CD4-positive, alpha-beta T cell treated with Interleukin-6 at 100 ng/mL for 8 hours (primary cell): Measurements from ENCODE around the gene GLOD5.
"Not testable (repeated sequence)": the region's sequence is repeated elsewhere in the genome, so short reads cannot be mapped to it uniquely, and the experiment has no call there.

Experiments used
- DNase-seq: peaks from one replicate; pipeline ENCODE4 v3.0.0-alpha.2; 2020; ENCODE audit warnings: mixed read lengths, low spot score

Gene GLOD5

GRCh38 chrX:48794340-48794910 lies 32.9 kb downstream of the GLOD5 start:
- no peak for DNase-seq

GRCh38 chrX:48794911-48795515 lies 33.5 kb downstream of the GLOD5 start:
- no peak for DNase-seq

- no peak for DNase-seq
Observed at GRCh38 chrX:48798318-48798717, 36.8 kb downstream of the GLOD5 start.

DNA sequence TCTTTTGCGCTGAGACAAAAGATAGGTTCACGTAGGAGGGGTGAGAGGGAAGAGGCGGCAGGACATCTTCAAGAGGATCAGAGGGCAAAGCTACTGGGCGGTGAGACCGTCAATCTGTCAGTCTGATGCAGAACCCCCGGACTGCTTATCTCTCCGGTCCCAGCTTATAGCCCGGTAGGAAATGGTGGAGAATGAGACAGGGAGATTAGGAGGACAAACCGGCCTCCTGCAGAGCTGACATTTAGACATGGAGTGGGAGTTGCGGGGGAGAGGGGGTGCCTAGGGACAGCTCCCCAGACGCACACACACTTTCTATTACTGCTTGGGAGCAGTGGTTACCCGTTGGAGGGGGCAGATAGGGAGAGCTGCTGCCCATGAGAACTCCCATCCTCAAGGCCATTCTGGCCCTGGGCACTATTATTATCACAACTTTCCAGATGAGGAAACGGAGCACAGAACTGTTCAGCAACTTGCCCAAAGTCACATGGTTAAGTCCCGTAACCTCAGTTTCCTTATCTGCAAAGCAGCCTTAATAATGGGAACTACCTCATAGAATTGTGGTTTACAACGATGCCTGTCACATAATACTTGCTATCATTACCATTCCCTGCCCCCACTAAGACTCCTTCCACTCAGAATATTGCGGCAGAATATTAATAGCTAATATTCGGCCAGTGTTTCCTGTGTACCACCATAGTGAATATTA lies 39.2 kb downstream of the GLOD5 start:
- DNase-seq, result no peak

DNA sequence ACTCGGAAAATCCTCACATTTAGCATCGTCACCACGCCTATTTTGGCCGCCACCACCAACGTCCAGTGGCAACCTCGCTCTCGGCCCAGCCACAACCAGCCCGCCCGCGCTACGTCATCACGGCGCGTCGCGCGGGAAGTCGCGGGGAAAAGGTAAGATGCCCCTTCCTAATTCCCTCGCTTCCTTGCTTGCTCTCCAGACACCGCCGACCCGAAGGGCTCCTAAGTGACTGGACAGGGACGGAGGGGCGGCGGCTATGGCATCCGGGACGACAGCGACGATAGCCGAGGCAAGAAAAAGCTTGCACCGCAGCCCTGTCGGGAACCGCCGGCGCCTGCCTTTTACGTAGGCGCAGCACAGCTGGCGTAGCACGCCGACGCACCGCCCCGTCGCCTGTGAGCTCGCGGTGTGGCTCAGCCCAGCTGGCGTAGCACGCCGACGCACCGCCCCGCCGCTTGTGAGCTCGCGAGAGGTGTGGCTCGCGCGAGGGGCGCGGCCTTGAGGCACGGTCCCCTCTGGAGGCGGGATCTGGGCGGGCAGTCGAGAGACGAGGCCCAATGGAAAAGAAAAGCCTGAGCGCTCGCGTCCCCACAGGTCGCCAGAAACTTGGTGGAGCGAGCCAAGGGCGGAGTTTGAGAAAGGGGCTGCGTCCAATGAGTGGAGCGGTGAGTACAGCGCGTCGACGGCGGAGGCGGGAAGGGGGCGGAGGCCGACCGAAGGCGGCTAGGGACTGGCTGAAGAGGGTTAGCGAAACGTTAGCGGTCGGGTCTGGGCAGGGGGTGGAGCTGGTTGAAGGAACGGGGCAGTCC lies 39.9 kb downstream of the GLOD5 start, which contains the start of gene HDAC6:
Gene HDAC6 (plus strand): TSS at position 788 of the 809 bp plus-strand sequence. CDS start 626 bp downstream, outside the sequence.
- DNase-seq, result peak; percentile 97

DNA sequence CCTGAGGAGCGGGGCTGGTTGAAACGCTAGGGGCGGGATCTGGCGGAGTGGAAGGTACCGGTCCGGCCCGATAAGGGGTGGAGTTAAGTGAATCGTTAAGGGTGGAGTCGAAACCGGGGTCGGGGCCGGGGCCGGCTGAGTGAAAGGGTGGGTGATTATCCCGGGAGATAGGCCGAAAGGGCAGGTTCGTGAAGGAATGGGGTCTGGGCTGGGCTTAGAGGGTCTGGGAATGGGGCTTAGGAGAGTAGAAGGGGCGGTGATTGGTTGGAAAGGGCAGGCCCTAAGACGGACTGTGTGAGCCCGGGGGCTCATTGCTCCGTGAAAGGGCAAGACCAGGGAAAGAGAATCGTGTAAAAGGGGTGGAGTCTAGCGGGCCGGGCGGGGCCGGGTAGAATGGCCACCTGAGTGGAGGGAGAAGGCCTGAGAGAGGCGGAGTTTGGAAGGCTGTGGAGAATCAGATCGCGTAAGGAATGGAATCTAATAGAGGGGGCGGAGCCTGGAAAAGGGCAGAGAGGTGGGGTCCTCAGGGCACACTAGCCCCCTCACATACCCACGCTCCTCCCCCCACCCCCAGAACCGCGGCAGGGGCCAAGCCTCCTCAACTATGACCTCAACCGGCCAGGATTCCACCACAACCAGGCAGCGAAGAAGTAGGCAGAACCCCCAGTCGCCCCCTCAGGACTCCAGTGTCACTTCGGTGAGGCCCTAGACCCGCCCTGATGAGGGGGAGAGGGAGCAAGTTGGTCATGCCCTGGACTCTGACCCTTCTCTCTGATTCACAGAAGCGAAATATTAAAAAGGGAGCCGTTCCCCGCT lies 40.8 kb downstream of the GLOD5 start:
- DNase-seq, result peak; percentile 40

- no peak for DNase-seq
Observed at GRCh38 chrX:48802905-48803200, 41.3 kb downstream of the GLOD5 start.

DNA sequence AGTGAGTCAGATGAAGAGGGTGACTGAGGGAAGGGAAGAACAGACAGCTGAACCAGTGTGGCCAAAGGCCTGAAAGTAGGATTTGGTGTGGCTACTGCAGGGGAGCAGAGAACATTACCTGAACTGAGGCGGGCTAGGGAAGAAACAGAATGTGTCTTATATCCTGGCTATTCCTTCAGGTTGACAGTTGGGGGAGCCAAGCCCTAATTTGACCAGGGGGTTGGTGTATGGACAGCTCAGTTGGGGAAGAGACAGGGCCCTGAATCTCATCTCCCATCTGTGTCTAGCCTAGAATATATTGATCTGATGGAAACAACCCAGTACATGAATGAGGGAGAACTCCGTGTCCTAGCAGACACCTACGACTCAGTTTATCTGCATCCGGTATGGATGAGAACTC lies 44.5 kb downstream of the GLOD5 start:
- DNase-seq, result no peak

DNA sequence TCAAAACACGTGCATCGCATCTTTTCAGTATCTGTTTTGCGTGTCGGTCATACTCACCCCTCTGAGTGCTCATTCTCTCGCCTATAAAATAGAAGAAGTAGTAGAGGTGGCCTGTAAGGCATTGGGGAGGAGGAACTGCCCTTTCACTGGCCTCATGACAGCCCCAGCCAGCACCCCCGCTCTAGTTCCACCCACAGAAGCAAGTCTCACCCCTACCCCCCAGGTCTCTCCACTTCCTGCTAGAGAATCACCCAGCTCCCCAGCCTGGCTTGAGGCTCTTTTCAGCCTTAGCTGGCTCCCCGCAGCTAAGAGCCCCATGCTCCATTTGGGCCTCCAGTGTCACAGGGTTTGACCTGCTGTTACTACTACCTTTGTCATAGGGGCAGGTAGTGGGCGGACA lies 52.1 kb downstream of the GLOD5 start:
- DNase-seq, result no peak

GRCh38 chrX:48814722-48815121 lies 53.2 kb downstream of the GLOD5 start:
- DNase-seq, result no peak

- DNase-seq, result no peak
Observed at GRCh38 chrX:48815266-48815665, 53.7 kb downstream of the GLOD5 start.

DNA sequence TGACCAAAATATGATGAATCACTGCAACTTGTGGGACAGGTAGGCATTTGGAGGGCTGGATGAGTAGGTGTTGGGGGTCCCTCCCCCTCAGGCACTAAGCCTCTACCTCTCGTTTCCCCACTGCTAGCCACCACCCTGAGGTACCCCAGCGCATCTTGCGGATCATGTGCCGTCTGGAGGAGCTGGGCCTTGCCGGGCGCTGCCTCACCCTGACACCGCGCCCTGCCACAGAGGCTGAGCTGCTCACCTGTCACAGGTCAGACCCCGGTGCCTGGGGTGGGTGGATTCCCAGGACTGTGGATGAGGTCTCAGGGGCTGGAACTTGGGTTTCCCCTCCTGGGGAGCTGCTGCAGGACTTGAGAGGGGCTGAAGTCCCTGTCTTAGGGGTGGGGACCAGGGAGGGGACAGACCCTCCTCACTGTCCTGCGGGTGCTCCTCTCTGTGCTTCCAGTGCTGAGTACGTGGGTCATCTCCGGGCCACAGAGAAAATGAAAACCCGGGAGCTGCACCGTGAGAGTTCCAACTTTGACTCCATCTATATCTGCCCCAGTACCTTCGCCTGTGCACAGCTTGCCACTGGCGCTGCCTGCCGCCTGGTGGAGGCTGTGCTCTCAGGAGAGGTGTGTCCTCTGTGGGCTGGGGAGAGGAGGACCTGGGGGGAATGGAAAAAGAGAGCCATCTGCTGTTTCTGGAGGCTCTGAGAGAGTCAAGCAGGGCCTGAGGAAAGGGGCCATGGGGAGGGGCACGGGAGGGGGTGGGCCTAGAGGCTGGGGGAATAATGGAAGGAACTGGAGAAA lies 54.7 kb downstream of the GLOD5 start:
- no peak for DNase-seq

DNA sequence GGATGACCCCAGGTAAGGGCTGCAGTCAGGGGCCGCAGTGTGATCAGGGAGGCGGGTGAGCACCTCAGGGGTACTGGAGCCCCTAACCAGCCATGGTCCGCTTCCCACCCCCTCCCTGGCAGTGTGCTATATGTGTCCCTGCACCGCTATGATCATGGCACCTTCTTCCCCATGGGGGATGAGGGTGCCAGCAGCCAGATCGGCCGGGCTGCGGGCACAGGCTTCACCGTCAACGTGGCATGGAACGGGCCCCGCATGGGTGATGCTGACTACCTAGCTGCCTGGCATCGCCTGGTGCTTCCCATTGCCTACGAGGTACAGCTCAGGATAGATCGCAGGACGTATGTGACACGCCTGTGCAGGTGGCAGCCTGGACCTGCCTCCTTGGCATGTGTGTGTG lies 56.6 kb downstream of the GLOD5 start:
- DNase-seq, result no peak

- DNase-seq, result no peak
Observed at GRCh38 chrX:48818866-48819265, 57.3 kb downstream of the GLOD5 start.

DNA sequence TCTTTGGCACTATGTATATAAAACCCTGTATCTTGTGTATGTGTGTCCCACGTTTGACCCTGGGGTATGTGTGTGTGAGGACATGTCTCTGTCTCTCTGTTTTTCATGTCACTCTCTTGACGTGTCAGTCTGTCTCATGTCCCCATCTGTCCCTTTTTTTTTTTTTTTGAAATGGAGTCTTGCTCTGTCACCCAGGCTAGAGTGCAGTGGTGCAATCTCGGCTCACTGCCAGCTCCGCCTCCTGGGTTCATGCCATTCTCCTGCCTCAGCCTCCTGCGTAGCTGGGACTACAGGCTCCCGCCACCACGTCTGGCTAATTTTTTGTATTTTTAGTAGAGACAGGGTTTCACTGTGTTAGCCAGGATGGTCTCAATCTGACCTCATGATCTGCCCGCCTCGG lies 57.8 kb downstream of the GLOD5 start:
- DNase-seq, result not testable (repeated sequence)

- no peak for DNase-seq
Observed at GRCh38 chrX:48823053-48823452, 61.5 kb downstream of the GLOD5 start.
